Measurements from ENCODE around the gene PTK7. TPM values are rescaled to one million over a fixed set of nuclear protein-coding genes. Genes with fewer than 3 reads are reported as not detected.
"Not testable (repeated sequence)": the region's sequence is repeated elsewhere in the genome, so short reads cannot be mapped to it uniquely, and the experiment has no call there.

Gene PTK7
- total RNA-seq, 1 donor from 2014 or later: 3.3 TPM

DNA sequence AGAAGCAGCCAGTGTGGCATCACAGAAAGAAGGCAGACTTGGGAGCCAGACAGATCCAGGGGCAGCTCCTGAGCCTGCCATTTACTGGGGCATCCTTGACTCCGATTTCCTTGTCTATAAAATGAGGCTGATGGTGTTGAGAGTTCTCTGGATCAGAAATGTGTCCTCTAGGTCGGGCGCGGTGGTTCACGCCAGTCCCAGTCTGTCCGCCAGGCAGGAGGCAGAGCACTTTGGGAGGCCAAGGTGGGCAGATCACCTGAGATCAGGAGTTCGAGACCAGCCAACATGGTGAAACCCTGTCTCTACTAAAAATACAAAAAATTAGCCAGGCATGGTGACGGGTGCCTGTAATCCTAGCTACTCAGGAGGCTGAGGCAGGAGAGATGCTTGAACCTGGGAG, 41.4 kb downstream of the PTK7 start:
- H3K36me3 Mint-ChIP-seq (ENCODE audit: low read depth); DNase-seq (ENCODE audit: low spot score); H3K4me1 Mint-ChIP-seq (ENCODE audit: low read depth); H3K27ac Mint-ChIP-seq; H3K27me3 Mint-ChIP-seq (ENCODE audit: insufficient read depth); H3K9me3 Mint-ChIP-seq; intact Hi-C loops (cut with micrococcal nuclease); H3K4me3 Mint-ChIP-seq: not testable (repeated sequence)

DNA sequence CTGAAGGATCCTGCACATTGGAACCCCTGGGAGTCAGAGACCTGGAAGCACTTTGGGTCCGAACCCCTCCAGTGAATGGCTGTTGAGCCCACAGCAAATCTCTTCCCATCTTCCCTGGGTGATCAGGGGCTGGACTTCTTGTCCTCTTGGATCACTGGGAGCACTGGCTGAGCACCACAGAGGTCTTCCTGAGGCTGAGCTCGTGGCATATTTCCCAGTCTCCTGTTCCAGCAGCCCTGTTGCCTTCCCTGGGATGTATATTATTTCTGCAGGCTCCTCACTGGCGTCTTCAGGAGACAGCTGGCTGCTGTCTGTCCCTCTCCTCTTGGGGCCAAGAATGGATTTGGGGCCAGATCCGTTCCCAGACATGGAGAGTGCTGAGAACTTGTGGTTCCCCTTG, 43.4 kb downstream of the PTK7 start:
- intact Hi-C loops (cut with micrococcal nuclease): no loop called here
- H3K4me1 Mint-ChIP-seq (ENCODE audit: low read depth): no peaks in the 10 kb centered on the region
- H3K27ac Mint-ChIP-seq: no peak overlapping the region
- DNase-seq (ENCODE audit: low spot score): no peak
- no peaks in the 10 kb centered on the region for H3K36me3 Mint-ChIP-seq (ENCODE audit: low read depth)
- peaks cover 4% of the 10 kb centered on the region for H3K27me3 Mint-ChIP-seq (ENCODE audit: insufficient read depth)
- no peaks in the 10 kb centered on the region for H3K9me3 Mint-ChIP-seq
- no peak overlapping the region for H3K4me3 Mint-ChIP-seq

DNA sequence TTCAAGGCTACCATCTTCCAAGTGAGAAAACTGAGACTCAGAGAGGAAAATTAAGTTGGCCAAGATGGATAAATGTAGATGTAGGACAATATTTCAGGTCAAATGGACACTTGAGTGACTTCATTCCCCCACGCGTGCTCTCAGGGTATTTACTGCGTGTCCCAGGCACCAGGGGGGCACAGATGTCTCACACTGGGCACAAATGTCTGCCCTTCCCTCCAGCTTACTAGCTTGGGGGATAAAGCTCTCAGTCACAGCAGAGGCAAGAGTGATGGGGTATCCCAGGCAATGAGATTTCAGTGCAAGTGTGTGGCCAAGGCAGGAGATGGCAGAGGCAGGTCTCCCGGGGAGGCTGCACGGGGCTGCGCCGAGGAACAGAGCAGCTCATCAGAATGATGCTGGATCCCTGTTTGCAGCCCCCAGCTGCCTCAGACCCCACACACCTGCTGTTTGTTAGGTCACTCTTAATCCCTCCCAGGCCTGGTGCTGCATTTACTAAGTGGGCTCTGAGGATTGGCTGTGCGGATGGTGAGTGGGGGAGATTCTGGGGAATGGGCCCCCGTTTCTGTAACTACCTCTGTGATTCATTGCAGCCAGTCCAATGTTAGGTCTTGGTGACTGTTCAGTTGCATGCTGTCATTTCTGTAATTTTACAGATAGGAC, 44.1 kb downstream of the PTK7 start:
- no peak for DNase-seq (ENCODE audit: low spot score)
- Mint-ChIP-seq H3K36me3 (ENCODE audit: low read depth) (no peaks in the 10 kb centered on the region), H3K9me3 (no peaks in the 10 kb centered on the region), H3K4me1 (ENCODE audit: low read depth) (no peaks in the 10 kb centered on the region), H3K27ac (no peak overlapping the region), H3K27me3 (ENCODE audit: insufficient read depth) (peaks cover 4% of the 10 kb centered on the region), H3K4me3 (no peak overlapping the region)
- intact Hi-C loops (cut with micrococcal nuclease): no loop called here

DNA sequence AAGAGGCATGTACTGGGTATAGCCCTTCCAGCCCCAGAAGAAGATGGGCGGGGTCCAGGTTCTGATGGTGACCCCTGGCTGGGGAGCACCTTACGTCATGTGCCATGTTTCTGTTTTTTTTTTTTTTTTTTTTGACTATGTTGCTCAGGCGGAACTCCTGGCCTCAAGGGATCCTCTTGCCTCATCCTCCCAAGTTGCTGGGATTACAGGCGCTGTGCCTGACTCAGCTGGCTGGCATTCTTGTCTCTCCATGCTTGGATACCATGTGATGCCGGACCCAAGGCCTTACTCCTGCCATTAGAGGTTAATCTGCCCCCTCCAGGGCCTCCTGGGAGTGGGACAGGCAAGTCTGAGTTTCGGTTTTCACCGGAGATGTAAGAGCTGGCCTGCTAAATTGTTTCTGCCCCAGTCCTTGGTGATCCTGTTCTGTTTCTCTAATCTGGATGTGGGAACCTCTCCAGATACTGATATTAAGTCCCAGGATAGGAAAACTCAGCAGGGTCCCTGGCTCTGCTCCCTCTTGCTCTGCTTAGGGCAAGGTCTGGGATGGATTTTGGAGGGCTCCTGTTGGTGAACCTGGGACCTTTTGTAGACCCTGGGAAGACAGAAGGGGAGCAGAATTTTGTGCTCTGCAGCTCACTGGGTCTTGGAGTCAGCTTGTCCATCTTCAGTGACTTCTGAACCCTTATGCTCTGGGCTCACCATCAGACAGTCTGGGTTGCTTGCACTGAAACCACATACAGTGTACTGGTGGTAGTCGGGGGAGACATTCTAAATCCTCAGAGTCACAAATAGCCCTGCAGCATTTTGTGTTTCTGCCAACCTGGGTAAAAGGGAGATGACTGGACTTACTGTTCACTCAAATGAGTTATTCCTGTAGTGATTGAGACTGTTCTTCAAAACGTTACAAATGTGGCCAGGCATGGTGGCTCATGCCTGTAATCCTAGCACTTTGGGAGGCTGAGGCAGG, 45.1 kb downstream of the PTK7 start:
- intact Hi-C loops (cut with micrococcal nuclease): no loop called here
- no peak for DNase-seq (ENCODE audit: low spot score)
- Mint-ChIP-seq H3K27ac (no peak overlapping the region), H3K36me3 (ENCODE audit: low read depth) (no peaks in the 10 kb centered on the region), H3K4me3 (no peak overlapping the region), H3K9me3 (no peaks in the 10 kb centered on the region), H3K4me1 (ENCODE audit: low read depth) (no peaks in the 10 kb centered on the region), H3K27me3 (ENCODE audit: insufficient read depth) (peaks cover 4% of the 10 kb centered on the region)

DNA sequence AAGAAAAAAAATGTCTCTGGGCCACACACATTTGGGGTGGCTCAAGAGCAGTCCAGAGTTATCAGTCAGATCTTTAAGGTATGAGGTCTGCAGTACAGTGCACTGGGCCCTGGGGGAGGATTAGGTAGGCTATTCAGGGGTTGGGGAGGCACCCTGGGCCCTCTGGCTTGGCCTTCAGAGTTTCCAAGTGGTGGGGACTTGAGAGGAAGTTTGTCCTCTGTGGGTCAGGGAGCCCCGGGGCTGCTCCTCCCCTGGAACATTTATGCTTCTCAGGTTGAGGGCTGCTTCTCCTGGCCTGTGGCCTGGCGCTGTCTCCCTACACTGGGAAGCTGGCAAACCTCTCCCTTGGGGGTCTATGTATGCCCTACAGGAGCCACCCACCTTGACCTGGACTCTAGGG, 46.0 kb downstream of the PTK7 start:
- no peak for DNase-seq (ENCODE audit: low spot score)
- no peaks in the 10 kb centered on the region for H3K36me3 Mint-ChIP-seq (ENCODE audit: low read depth)
- H3K4me1 Mint-ChIP-seq (ENCODE audit: low read depth): no peaks in the 10 kb centered on the region
- H3K27ac Mint-ChIP-seq: no peak overlapping the region
- H3K4me3 Mint-ChIP-seq: no peak overlapping the region
- peaks cover 4% of the 10 kb centered on the region for H3K27me3 Mint-ChIP-seq (ENCODE audit: insufficient read depth)
- no peaks in the 10 kb centered on the region for H3K9me3 Mint-ChIP-seq
- intact Hi-C loops (cut with micrococcal nuclease): no loop called here

DNA sequence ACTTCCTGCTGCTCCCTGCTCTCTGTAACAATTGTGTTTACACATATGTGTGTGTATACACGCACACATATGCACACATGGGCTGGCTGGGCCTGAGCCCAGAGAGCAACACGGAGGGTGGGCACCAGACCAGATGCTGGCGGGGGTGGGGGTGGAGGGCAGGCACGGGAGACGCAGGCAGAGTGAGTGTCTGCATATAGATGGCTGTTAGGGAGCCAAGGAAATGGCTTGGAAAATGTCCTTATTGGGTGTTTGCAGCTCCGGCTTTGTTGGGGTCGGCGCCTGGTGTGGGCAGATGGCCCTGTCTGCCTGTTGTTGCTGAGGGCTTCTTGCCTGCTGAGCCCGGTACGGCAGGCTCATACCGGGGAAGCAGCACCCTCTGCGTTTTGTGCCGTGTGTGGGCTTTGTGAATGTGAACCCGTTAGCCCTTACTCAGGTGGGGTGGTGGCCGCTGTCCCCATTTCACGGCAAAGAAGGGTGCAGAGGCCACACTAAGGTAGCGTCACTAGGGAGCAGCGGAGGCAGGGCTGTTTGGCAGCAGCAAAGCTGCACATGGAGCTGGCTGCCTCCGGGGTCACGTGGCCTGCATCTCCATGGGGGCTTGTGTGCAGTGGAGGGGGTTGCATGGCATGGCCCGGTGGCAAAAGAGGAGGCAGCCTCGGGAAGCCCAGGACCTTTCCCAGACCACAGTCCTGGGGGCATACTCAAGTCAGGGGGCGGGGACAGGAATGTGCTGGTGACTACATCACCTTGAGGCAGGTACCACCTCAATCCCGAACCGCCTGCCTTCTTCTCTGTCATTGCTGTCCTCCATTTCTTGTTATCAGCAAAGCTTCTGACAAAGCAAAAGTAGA, 47.6 kb downstream of the PTK7 start:
- intact Hi-C loops (cut with micrococcal nuclease): no loop called here
- Mint-ChIP-seq H3K27me3 (ENCODE audit: insufficient read depth) (peaks cover 4% of the 10 kb centered on the region), H3K4me1 (ENCODE audit: low read depth) (no peaks in the 10 kb centered on the region), H3K9me3 (no peaks in the 10 kb centered on the region), H3K4me3 (no peak overlapping the region), H3K27ac (no peak overlapping the region), H3K36me3 (ENCODE audit: low read depth) (no peaks in the 10 kb centered on the region)
- DNase-seq (ENCODE audit: low spot score): no peak

DNA sequence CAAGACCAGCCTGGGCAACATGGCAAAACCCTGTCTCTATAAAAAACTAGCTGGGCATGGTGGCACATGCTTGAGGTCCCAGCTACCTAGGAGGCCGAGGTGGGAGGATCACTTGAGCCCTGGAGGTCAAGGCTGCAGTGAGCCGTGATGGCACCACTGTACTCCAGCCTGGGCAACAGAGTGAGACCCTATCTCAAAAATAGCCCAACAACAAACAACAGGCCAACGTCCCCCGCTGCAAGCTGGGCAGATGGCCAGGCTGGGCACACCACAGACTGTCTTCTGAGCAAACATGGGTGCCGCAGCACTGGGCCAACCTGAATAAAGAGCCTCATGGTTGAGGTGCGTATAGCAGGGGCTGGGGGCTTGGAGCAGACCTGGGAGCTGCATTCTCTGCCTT, 48.4 kb downstream of the PTK7 start:
- no peak overlapping the region for H3K4me3 Mint-ChIP-seq
- H3K27me3 Mint-ChIP-seq (ENCODE audit: insufficient read depth): peaks cover 4% of the 10 kb centered on the region
- DNase-seq (ENCODE audit: low spot score): no peak
- no peaks in the 10 kb centered on the region for H3K36me3 Mint-ChIP-seq (ENCODE audit: low read depth)
- intact Hi-C loops (cut with micrococcal nuclease): no loop called here
- no peaks in the 10 kb centered on the region for H3K4me1 Mint-ChIP-seq (ENCODE audit: low read depth)
- no peak overlapping the region for H3K27ac Mint-ChIP-seq
- no peaks in the 10 kb centered on the region for H3K9me3 Mint-ChIP-seq

DNA sequence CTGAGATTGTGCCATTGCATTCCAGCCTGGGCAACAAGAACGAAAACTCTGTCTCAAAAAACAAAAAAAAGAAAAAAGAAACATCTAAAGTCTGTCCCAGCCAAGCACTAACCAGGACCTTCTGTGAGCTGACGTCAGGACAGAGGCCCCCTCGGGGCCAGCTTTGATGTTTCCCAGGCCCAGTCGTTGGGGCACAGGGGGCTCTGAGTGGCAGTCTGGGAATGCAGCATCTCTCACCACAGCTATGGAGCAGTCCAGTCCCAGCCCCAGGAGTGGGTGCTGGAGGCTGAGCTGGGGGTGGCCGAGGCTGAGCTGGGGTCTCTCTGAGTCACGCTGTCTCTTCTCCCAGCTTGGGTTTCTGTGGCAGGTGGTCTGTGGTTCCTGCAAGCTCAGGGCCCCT, 49.0 kb downstream of the PTK7 start:
- Mint-ChIP-seq H3K9me3 (no peaks in the 10 kb centered on the region), H3K4me1 (ENCODE audit: low read depth) (no peaks in the 10 kb centered on the region), H3K36me3 (ENCODE audit: low read depth) (no peaks in the 10 kb centered on the region), H3K27ac (no peak overlapping the region), H3K27me3 (ENCODE audit: insufficient read depth) (peaks cover 4% of the 10 kb centered on the region), H3K4me3 (no peak overlapping the region)
- DNase-seq (ENCODE audit: low spot score): no peak
- intact Hi-C loops (cut with micrococcal nuclease): no loop called here

DNA sequence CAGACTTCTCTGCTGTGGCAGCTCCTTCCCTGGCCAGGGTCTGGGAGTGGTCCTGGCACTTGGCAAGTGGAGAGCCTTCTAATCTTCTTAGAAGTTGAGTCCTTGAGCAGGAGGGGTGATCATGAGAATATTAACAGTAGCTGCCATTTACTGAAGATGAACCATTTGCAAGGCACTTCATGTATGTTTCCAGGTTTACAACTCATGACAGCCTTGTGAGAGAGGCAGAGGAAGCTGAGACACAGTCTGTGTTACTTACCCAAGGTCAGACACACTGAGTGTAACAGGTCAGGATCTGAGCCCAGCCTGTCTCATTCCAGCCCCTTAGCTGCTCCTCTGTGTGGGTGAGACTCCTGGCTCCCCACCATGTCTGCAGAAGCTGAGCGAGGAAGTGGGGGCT, 49.4 kb downstream of the PTK7 start:
- Mint-ChIP-seq H3K27ac (no peak overlapping the region), H3K9me3 (no peaks in the 10 kb centered on the region), H3K36me3 (ENCODE audit: low read depth) (no peaks in the 10 kb centered on the region), H3K4me1 (ENCODE audit: low read depth) (no peaks in the 10 kb centered on the region), H3K4me3 (no peak overlapping the region), H3K27me3 (ENCODE audit: insufficient read depth) (peaks cover 4% of the 10 kb centered on the region)
- intact Hi-C loops (cut with micrococcal nuclease): no loop called here
- no peak for DNase-seq (ENCODE audit: low spot score)

DNA sequence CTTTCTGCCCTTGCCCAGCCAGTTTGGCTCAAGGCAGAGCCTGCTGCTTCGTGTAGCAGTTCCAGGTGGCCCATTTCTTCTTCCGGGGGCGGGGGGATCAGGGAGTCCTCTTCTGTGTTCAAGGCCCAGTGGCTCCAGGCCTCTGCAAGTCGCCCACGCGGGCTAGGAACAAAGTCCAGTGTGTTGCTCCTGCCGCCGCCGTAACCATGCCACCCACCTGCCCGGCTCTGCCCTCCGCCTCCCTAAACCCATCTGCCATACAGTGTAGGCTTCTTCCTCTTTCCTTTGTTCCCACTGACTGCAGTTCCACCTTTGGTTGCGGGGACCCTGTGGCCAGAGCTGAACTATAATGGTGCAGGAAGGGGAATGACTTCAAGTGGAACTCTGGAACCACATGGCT, 51.1 kb downstream of the PTK7 start:
- no peak overlapping the region for H3K4me3 Mint-ChIP-seq
- no peak for DNase-seq (ENCODE audit: low spot score)
- H3K27ac Mint-ChIP-seq: no peak overlapping the region
- H3K9me3 Mint-ChIP-seq: no peaks in the 10 kb centered on the region
- no peaks in the 10 kb centered on the region for H3K27me3 Mint-ChIP-seq (ENCODE audit: insufficient read depth)
- intact Hi-C loops (cut with micrococcal nuclease): no loop called here
- H3K4me1 Mint-ChIP-seq (ENCODE audit: low read depth): no peaks in the 10 kb centered on the region
- H3K36me3 Mint-ChIP-seq (ENCODE audit: low read depth): no peaks in the 10 kb centered on the region

DNA sequence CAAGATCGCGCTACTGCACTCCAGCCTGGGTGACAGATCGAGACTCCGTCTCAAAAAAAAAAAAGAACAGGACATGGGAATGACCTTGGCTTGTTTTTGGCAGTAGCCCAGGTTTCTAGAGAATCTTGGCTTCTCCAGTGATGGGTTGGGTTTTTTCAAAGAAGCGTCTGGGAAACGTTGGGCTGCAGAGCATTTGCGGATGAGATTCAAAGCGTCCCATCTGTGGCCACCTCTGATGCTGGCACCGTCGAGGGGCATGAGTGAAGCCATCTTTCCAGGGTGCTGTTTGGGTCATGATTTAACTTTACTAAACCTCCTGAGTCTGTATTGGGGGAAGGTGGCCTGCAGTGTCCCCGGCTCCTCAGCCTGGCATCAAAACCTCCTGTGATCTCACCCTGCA, 51.8 kb downstream of the PTK7 start:
- H3K4me3 Mint-ChIP-seq: no peak overlapping the region
- H3K4me1 Mint-ChIP-seq (ENCODE audit: low read depth): no peaks in the 10 kb centered on the region
- H3K9me3 Mint-ChIP-seq: no peaks in the 10 kb centered on the region
- H3K27ac Mint-ChIP-seq: no peak overlapping the region
- no peak for DNase-seq (ENCODE audit: low spot score)
- H3K27me3 Mint-ChIP-seq (ENCODE audit: insufficient read depth): no peaks in the 10 kb centered on the region
- no peaks in the 10 kb centered on the region for H3K36me3 Mint-ChIP-seq (ENCODE audit: low read depth)
- intact Hi-C loops (cut with micrococcal nuclease): no loop called here

DNA sequence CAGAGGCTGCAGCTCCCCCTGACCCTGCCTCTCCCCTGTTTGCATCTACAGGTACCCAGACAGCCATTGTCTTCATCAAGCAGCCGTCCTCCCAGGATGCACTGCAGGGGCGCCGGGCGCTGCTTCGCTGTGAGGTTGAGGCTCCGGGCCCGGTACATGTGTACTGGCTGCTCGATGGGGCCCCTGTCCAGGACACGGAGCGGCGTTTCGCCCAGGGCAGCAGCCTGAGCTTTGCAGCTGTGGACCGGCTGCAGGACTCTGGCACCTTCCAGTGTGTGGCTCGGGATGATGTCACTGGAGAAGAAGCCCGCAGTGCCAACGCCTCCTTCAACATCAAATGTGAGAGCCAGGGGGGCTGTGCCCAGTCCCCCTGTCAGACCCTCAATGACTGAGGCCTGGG, 52.8 kb downstream of the PTK7 start:
- no peaks in the 10 kb centered on the region for H3K27me3 Mint-ChIP-seq (ENCODE audit: insufficient read depth)
- intact Hi-C loops (cut with micrococcal nuclease): no loop called here
- no peak overlapping the region for H3K27ac Mint-ChIP-seq
- no peak overlapping the region for H3K4me3 Mint-ChIP-seq
- H3K36me3 Mint-ChIP-seq (ENCODE audit: low read depth): no peaks in the 10 kb centered on the region
- no peak for DNase-seq (ENCODE audit: low spot score)
- H3K9me3 Mint-ChIP-seq: no peaks in the 10 kb centered on the region
- no peaks in the 10 kb centered on the region for H3K4me1 Mint-ChIP-seq (ENCODE audit: low read depth)
